Muscle of leg (tissue), 11 donors: ENCODE data around the gene HSD3B1. TPM values are rescaled to one million over a fixed set of nuclear protein-coding genes. Genes with fewer than 3 reads are reported as not detected.

Source experiments
- DNase-seq: peaks from one replicate; pipeline ENCODE4 v3.0.0; 2013
- H3K27ac ChIP-seq: one replicate; pipeline ENCODE4 v1.5.1; 2013; ENCODE audit warnings: mild to moderate bottlenecking, low read length, control low read depth
- H3K27me3 ChIP-seq: one replicate; pipeline ENCODE4 v1.6.1; 2013; ENCODE audit warnings: low read length; ENCODE audit not compliant: control insufficient read depth, insufficient read depth
- H3K36me3 ChIP-seq: one replicate; pipeline ENCODE4 v1.6.1; 2013; ENCODE audit warnings: low read length; ENCODE audit not compliant: control insufficient read depth, insufficient read depth
- H3K4me1 ChIP-seq: one replicate; pipeline ENCODE4 v1.6.1; 2013; ENCODE audit warnings: low read length; ENCODE audit not compliant: control insufficient read depth, insufficient read depth
- H3K4me3 ChIP-seq: one replicate; pipeline ENCODE4 v1.5.1; 2013; ENCODE audit warnings: low read length, control low read depth
- H3K9me3 ChIP-seq: replicated peaks from 2 replicates; pipeline ENCODE4 v1.6.1; 2013; ENCODE audit warnings: low read depth, low read length; ENCODE audit not compliant: control insufficient read depth
- WGBS: methylation state at CpG from one replicate; pipeline ENCODE4 v1.1.5; 2013; ENCODE audit warnings: missing lambda C conversion rate; ENCODE audit not compliant: insufficient coverage; 5-methylcytosine and 5-hydroxymethylcytosine counted together
- polyA plus RNA-seq, 8 donors: library from polyadenylated mRNA; unstranded; fragments of 120-200 nt; gene quantifications; one replicate each; pipeline versions ENCODE4 v1.2.1 to v1.2.3, GENCODE V29; 2013; ENCODE audit warnings: inconsistent platforms in 1 of 8, low replicate concordance in 1 of 8; ENCODE audit not compliant: insufficient read length in 8 of 8, insufficient read depth in 1 of 8
- total RNA-seq: library from RNA; stranded (reverse); fragments of 120-200 nt; gene quantifications from one replicate; pipeline ENCODE4 v1.2.4, GENCODE V29; 2013

The HSD3B1 gene
- total and polyA plus RNA-seq, 9 donors = 0.13 to 0.53 (median 0.33) TPM; not detected in 2

- no peaks in the 10 kb centered on the region for H3K36me3 ChIP-seq
- no peaks in the 10 kb centered on the region for H3K9me3 ChIP-seq
- no peak overlapping the region for H3K4me3 ChIP-seq
- H3K27ac ChIP-seq = no peak overlapping the region
- no peaks in the 10 kb centered on the region for H3K4me1 ChIP-seq
- WGBS = no CpG with 5 or more reads among the region's 1 CpG
- H3K27me3 ChIP-seq = no peaks in the 10 kb centered on the region
- DNase-seq = no peak
Observed at GRCh38 chr1:119535381-119535780, 28.4 kb downstream of the HSD3B1 start.

GRCh38 chr1:119537966-119538365 lies 31.0 kb downstream of the HSD3B1 start:
- 55% methylated on average over 1 of the region's 3 CpGs for WGBS
- Histone ChIP-seq H3K4me3 (no peak overlapping the region), H3K27me3 (no peaks in the 10 kb centered on the region), H3K4me1 (no peaks in the 10 kb centered on the region), H3K36me3 (no peaks in the 10 kb centered on the region), H3K27ac (no peak overlapping the region), H3K9me3 (no peaks in the 10 kb centered on the region)
- no peak for DNase-seq

- Histone ChIP-seq H3K36me3 (no peaks in the 10 kb centered on the region), H3K4me3 (no peak overlapping the region), H3K9me3 (no peaks in the 10 kb centered on the region), H3K27ac (no peak overlapping the region), H3K27me3 (no peaks in the 10 kb centered on the region), H3K4me1 (no peaks in the 10 kb centered on the region)
- DNase-seq = no peak
Observed at GRCh38 chr1:119539636-119540035, 32.6 kb downstream of the HSD3B1 start.

DNA sequence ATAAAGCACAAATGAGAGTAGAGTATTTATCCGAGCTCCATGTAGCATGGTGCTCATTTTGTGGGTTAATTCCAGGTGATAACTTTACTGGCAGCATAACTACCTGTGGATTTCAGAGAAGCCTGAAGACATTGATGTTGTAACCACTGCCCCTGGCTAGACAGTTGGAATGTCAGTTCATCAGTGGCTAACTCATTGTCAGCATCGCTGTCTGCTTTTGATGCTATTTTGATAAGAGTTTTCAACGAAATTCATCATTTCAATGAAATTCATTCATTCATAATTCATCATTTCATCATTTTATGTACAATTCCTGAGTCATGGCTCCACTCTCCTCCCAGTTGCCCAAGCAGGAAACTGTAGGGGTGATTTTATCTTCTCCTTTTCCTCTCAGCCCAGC lies 34.4 kb downstream of the HSD3B1 start:
- H3K36me3 ChIP-seq = no peaks in the 10 kb centered on the region
- no peaks in the 10 kb centered on the region for H3K9me3 ChIP-seq
- no peaks in the 10 kb centered on the region for H3K27me3 ChIP-seq
- DNase-seq = no peak
- H3K4me1 ChIP-seq = no peaks in the 10 kb centered on the region
- H3K4me3 ChIP-seq = no peak overlapping the region
- no peak overlapping the region for H3K27ac ChIP-seq
- WGBS = no CpG with 5 or more reads among the region's 3 CpGs

DNA sequence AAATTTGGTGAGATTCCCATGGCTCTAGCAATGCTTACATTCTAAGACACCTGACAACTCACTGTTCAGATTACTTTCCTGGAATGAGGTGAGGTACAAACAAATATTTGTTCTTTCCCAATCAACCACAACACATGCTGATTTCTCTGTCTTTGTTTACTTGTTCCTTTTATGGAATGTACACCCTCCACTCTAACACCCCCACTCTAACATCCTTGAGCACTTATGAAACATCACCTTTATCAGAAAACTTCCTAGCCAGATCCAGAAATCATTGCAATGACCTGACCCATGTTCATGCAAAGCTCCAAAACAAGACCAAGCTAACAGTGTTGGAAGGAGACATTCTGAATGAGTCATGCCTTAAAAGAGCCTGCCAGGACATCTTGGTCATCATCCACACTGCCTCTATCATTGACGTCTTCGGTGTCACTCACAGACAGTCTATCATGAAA lies 35.5 kb downstream of the HSD3B1 start:
- no peak overlapping the region for H3K4me3 ChIP-seq
- no peak for DNase-seq
- no peaks in the 10 kb centered on the region for H3K4me1 ChIP-seq
- no peak overlapping the region for H3K27ac ChIP-seq
- H3K27me3 ChIP-seq = no peaks in the 10 kb centered on the region
- no CpG with 5 or more reads among the region's 2 CpGs for WGBS
- no peaks in the 10 kb centered on the region for H3K36me3 ChIP-seq
- no peaks in the 10 kb centered on the region for H3K9me3 ChIP-seq

- no peak for DNase-seq
- WGBS = 43% methylated on average over 1 of the region's 3 CpGs
Observed at GRCh38 chr1:119544165-119544762, 37.3 kb downstream of the HSD3B1 start.

GRCh38 chr1:119546641-119547040 lies 39.6 kb downstream of the HSD3B1 start:
- H3K4me3 ChIP-seq = no peak overlapping the region
- H3K36me3 ChIP-seq = no peaks in the 10 kb centered on the region
- no peak overlapping the region for H3K27ac ChIP-seq
- H3K9me3 ChIP-seq = no peaks in the 10 kb centered on the region
- peaks cover 19% of the 10 kb centered on the region for H3K4me1 ChIP-seq
- WGBS = no CpG with 5 or more reads among the region's 1 CpG
- H3K27me3 ChIP-seq = peaks cover 3% of the 10 kb centered on the region
- DNase-seq = no peak

More at GRCh38 chr1:119544165-119544762, 37.3 kb downstream of the HSD3B1 start:
- Histone ChIP-seq H3K27me3 (no peaks in the 10 kb centered on the region), H3K9me3 (no peaks in the 10 kb centered on the region), H3K27ac (no peak overlapping the region), H3K4me1 (no peaks in the 10 kb centered on the region), H3K4me3 (no peak overlapping the region), H3K36me3 (no peaks in the 10 kb centered on the region)

DNA sequence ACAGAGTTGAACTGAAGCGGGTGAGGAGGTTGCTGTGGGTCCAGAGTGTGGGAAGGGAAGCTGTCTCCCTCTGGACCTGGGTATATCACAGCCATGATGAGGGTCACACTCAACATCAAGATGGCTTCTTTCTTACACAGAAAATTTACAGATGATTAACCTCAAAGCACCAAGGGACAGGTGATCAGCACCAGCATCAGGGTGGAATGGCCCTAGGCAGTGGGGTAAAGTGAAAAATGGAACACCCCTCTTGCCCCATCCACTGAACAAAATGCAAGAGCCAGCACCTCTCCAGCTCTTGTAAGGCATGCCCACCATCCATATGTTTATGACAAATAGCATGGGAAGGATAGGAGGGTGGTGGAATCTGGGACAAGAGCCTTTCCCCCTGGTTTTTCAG lies 40.3 kb downstream of the HSD3B1 start:
- H3K27me3 ChIP-seq = peaks cover 4% of the 10 kb centered on the region
- no peak for DNase-seq
- H3K4me1 ChIP-seq = peaks cover 25% of the 10 kb centered on the region
- no peaks in the 10 kb centered on the region for H3K36me3 ChIP-seq
- WGBS = no CpG with 5 or more reads among the region's 1 CpG
- no peaks in the 10 kb centered on the region for H3K9me3 ChIP-seq
- H3K27ac ChIP-seq = no peak overlapping the region
- no peak overlapping the region for H3K4me3 ChIP-seq

- Histone ChIP-seq H3K4me1 (peaks cover 29% of the 10 kb centered on the region), H3K9me3 (no peaks in the 10 kb centered on the region), H3K27me3 (peaks cover 5% of the 10 kb centered on the region), H3K27ac (no peak overlapping the region), H3K36me3 (no peaks in the 10 kb centered on the region), H3K4me3 (no peak overlapping the region)
- DNase-seq = no peak
- WGBS = 84% methylated on average over 7 of the region's 7 CpGs
Observed at GRCh38 chr1:119547805-119548204, 40.8 kb downstream of the HSD3B1 start.

DNA sequence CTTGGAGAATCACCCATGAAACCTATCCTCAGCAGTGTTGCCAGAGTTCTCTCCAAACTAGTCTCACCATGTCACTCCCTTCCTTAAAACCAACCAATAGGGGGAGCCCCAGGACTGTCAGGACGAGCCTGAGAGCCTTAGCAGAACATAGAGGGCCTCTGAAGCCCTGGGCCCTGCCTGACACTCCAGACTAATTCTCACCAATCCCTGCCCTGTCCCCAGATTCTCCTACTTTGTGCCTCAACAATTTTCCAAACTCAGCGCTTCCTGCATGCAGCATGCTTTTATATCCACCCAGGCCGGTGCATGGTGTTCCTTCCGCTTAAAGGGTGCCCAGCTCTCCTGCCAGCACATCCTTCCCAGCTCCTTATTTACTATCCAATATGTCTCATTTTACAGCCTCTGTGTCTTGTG lies 42.7 kb downstream of the HSD3B1 start:
- H3K9me3 ChIP-seq = no peaks in the 10 kb centered on the region
- H3K4me1 ChIP-seq = peaks cover 46% of the 10 kb centered on the region
- 36% methylated on average over 4 of the region's 4 CpGs for WGBS
- peak; percentile 88 for DNase-seq
- peaks cover 5% of the 10 kb centered on the region for H3K27me3 ChIP-seq
- no peak overlapping the region for H3K4me3 ChIP-seq
- no peaks in the 10 kb centered on the region for H3K36me3 ChIP-seq
- H3K27ac ChIP-seq = no peak overlapping the region

DNA sequence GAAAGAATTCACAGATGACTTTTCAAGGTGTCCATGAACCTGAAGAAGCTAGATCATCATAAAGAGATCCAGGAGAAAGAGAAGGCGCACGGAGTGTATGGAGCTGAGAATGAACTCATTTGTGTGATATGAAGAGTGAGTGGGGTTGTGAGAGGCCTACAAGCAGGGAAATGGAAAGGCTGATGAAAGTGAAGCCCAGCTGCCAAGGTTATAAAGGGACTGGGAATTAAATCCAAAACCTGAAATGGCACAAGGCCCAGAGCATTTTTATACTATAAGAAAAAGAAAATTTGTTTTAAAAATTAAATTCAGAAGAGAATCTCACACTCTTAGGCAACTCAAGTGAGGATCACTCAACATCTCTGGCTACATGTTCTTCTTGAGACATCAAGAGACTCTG lies 43.4 kb downstream of the HSD3B1 start:
- peaks cover 46% of the 10 kb centered on the region for H3K4me1 ChIP-seq
- no peaks in the 10 kb centered on the region for H3K9me3 ChIP-seq
- peak; percentile 81 for DNase-seq
- H3K4me3 ChIP-seq = no peak overlapping the region
- peak overlapping the region; percentile 13 for H3K27ac ChIP-seq
- 59% methylated on average over 2 of the region's 2 CpGs for WGBS
- peaks cover 5% of the 10 kb centered on the region for H3K27me3 ChIP-seq
- no peaks in the 10 kb centered on the region for H3K36me3 ChIP-seq
